Measurements from ENCODE around the gene CDK7.
"Not testable (repeated sequence)": the region's sequence is repeated elsewhere in the genome, so short reads cannot be mapped to it uniquely, and the experiment has no call there.

The CDK7 gene

DNA sequence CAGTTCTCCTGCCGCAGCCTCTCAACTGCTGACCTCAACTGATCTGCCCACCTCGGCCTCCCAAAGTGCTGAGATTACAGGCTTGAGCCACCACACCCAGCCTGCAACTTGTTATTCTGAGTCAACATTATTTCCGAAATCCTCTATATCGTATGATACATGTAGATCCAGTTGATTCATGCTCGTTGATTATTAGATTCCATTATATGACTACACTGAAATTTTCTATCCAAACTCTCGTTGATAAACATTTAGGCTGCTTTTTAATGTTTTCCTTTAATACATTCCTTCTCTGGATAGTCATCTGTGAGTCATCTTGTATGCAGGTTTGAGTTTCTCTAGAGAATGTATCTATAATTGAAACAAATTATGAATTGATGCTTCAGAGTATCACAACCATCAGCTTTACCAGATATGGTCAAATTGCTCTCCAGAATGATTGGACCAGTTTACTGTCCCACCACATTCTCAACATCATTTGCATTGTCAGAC lies 4.1 kb downstream of the CDK7 start:
- no peak for DNase-seq

DNA sequence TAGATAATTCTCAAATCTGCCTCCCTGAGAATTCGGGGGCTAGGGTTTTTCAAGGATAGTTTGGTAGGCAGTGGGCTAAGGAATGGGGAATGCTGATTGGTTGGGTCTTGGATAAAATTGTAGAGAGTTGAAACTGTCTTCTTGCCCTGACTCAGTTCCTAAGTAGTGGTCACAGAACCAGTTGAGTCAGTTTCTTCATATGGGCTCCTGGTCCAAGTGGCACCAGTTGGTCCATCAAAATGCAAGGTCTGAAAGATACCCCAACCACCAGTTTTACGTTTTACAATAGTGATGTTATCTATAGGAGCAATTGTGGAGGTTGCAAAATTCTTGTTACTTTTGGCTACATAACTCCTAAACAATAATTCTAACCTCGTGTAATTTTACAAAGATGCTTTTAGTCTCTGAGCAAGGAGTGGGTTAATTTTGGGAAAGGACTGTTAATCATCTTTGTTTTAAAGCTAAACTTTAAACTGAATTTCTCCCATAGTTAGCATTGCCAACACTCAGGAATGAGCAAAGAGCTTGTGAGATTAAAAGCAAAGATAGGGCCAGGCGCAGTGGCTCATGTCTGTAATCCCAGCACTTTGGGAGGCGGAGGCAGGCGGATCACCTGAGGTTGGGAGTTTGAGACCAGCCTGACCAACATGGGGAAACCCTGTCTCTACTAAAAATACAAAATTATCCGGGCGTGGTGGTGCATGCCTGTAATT lies 7.7 kb downstream of the CDK7 start:
- DNase-seq: no peak

DNA sequence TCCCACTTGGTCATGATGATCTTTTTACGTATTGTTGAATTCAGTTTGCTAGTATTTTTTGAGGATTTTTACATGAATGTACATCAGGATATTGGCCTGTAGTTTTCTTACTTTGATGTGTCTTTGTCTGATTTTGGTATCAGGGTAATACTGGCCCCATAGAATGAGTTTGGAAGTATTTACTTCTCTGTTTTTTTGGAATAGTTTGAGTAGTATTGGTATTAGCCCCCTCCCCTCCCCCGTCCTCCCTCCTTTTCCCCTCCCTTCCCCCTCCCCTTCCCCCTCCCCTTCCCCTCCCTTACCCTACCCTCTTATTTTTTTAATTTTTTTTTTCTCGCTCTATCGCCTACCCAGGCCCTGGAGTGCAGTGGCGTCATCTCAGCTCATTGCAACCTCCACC lies 10.3 kb downstream of the CDK7 start:
- no peak for DNase-seq

DNA sequence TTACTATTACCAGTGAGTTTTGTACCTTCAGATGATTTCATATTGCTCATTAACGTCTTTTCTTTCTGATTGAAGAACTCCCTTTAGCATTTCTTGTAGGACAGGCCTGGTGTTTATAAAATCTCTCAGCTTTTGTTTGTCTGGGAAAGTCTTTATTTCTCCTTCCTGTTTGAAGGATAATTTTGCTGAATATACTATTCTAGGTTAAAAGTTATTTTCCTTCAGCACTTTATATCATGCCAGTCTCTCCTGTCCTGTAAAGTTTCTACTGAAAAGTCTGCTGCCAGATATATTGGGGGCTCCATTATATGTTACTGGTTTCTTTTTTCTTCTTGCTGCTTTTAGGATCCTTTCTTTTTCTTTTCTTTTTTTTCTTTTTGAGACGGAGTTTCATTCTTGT lies 13.3 kb downstream of the CDK7 start:
- no peak for DNase-seq

DNA sequence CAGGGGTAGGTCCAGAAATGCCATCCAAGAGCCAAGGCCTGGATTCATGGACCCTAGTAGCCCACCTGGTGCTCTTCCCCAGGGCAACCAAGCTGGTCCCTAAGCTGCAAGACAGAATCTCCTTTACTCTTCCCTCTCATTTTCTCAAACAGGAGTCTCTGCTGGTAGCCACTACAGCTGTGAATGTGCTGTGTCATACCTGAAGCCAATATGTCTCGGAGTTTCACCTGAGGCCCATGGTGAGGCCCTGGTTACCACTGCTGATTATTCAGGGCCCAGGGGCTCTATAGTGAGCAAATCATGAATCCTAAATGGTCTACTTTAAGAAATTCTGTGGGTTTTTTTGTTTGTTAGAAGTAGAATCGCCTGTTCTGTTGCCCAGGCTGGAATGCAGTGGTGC lies 15.9 kb downstream of the CDK7 start:
- DNase-seq: no peak

DNA sequence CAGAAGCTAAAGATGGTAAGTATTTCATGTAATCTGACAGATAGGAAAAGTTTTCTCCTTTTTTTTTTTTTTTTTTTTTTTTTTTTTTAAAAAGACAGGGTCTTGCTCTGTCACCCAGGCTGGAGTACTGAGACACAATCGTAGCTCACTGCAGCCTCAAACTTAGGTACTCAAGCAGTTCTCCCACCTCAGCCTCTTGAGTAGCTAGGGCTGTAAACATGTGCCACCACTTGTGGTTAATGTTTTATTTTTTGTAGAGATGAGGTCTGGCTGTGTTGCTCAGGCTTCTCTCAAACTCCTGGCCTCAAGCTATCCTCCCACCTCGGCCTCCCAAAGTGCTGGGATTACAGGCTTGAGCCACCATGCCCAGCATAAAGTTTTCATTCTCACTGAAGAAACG lies 17.8 kb downstream of the CDK7 start:
- no peak for DNase-seq

DNA sequence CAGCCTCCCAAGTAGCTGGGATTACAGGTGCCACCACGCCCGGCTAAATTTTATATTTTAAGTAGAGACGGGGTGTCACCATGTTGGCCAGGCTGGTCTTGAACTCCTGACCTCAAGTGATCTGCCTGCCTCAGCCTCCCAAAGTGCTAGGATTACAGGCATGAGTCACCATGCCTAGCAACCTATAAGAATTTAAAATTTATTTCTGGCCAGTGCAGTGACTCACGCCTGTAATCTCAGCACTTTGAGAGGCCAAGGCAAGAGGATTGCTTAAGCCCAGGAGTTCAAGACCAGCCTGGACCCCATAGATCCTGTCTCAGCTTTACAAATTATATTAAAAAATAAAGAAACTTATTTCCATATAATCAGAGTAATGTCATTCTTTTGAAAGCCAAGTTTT lies 21.3 kb downstream of the CDK7 start:
- DNase-seq: not testable (repeated sequence)

DNA sequence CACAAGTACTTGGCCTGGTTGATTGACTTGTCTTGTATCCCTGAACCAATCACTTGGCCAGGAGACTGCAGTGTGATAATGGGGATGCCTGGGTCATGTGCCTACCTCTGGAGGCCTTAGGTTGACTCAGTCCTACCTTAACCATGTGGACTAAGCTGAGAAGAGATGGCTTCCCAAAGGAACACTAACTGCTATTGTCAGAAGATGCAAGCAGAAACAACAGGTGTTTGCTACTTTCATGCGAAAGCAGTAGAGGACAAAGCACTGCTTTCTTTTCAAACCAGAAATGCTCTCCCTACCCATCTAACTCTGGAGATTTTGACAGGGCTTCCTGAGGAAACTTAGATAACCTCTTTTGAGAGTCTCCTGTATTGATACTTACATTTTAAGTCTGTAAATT lies 22.9 kb downstream of the CDK7 start:
- no peak for DNase-seq

DNA sequence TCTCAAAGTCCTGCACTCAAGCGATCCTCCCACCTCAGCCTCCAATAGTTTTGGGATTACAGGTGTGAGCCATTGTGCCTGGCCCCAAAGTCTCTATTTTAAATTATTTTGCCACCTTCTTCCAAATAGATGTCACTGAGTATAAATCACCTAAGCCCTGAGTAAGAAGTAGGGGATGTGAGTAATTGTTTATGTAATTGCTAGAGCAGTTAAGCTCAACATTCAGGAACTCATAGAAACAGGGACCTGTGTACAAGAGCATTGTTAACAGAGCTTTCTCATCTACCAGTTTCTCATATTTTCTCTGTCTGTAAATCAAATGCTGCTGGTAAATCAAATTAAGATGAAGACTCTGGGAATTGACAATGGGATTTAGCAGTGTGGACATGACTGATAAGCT lies 26.3 kb downstream of the CDK7 start:
- DNase-seq: no peak

DNA sequence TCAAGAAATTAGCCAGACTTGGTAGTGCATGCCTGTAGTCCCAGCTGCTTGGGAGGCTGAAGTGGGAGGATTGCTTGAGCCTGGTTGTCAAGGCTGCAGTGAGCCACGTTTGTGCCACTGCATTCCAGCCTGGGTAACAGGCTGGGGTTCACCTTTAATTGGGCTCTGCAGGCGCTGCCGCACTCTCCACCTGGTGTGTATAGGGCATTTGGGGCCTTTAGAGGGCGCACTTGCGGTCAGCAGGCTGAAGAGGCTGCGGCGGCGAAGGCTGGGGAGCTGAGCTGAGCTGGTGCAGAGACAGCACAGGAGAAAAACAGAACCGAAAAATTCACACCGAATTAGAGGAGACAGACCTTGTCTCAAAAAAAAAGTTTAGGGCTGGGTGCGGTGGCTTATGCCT lies 31.2 kb downstream of the CDK7 start:
- DNase-seq: no peak

DNA sequence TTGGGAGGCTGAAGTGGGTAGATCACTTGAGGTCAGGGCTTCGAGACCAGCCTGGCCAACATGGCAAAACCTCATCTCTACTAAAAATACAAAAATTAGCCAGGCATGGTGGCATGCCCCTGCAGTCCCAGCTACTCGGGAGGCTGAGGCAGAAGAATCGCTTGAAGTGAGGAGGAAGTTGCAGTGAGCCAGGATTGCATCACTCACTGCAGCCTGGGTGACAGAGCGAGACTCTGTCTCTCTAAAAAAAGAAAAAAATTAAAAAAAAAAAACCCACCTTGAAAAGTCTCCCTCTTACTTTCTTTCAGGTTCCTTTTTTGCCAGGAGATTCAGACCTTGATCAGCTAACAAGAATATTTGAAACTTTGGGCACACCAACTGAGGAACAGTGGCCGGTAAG lies 34.2 kb downstream of the CDK7 start:
- DNase-seq: no peak

DNA sequence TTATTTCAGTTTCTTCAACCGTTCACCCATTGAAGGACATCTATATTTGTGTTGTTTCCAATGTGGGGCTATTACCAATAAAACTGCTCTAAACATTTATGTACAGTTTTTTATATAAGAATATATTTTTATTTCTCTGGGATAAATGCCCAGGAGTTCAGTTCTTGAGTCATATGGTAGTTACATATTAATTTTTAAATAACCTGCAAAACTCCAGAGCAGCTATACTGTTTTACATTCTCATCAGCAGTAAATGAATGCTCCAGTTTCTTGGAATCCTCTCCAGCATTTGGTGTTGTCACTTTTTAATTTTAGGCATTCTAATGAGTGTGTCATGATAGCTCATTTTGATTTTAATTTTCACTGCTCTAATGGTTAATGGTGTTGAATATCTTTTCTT lies 36.2 kb downstream of the CDK7 start:
- no peak for DNase-seq

DNA sequence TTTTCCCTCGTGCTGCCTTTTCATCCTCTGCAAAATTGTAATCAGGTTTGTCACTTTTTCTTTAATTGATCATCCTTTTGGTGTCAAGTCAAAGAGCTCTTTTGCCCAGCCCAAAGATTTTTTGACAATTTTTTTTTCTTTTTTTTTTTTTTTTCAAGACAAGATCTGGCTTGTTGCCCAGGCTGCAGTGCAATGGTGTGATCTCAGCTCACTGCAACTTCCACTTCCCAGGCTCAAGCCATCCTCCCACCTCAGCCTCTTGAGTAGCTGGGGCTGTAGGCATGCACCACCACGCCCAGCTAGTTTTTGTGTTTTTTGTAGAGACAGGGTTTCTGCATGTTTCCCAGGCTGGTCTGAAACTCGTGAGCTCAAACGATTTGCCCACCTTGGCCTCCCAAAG lies 36.7 kb downstream of the CDK7 start:
- no peak for DNase-seq

DNA sequence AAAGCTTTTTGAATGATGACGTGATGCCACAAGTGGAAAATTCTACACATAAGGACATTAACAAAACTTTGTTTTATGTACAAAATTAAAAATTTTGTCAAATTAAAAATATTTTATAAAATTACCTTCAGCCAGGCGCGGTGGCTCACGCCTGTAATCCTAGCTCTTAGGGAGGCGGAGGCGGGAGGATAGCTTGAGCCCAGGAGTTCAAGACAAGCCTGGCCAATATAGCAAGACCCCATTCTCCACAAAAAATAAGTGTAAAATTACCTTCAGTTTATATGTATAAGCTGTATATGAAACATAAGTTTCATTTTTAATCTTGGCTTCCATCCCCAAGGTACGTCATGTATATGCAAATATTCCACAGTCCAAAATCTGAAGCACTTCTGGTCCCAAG lies 40.9 kb downstream of the CDK7 start:
- DNase-seq: no peak

DNA sequence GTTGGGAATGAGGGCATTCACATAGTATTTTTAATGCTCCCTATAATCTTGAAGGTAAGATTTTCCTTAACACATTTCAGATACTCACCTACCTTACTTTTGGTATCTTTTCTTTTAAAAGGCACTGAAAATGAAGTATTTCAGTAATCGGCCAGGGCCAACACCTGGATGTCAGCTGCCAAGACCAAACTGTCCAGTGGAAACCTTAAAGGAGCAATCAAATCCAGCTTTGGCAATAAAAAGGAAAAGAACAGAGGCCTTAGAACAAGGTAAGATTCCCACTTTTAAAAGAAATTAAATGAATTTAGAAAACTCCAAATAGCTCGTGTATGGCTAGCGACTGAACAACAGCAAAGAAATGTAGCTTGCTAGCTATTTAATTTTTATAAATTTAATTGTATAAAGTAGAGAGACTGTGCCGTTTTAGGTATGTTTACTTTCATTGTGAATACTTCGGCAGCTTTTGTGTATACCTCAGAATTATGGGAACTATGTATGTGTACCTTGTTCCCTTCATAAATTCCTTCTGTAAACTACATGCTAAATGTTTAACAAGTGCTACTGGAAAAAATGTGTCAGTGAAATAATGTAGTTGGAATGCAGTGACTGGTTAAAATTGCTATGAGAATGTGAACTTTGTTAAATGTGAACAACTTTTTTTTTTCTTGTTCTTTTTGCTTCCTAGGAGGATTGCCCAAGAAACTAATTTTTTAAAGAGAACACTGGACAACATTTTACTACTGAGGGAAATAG lies 41.9 kb downstream of the CDK7 start:
- DNase-seq: no peak

DNA sequence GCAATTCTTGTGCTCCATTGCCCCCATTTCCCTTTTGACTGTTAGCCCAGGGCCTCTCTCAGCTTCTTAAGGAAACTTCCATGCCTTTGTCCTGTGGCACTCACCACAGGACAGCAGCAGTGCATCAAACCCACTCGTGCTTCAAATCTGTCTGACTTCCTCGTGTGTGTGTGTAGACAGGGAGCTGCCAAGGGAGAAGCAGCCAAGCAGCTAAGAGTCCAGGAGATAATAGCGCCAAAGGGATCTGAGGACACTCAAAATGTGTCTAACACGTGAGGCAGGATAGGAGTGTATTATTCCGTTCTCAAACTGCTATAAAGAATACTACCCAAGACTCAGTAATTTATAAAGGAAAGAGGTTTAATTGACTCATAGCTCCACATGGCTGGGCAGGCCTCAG lies 44.8 kb downstream of the CDK7 start:
- no peak for DNase-seq

DNA sequence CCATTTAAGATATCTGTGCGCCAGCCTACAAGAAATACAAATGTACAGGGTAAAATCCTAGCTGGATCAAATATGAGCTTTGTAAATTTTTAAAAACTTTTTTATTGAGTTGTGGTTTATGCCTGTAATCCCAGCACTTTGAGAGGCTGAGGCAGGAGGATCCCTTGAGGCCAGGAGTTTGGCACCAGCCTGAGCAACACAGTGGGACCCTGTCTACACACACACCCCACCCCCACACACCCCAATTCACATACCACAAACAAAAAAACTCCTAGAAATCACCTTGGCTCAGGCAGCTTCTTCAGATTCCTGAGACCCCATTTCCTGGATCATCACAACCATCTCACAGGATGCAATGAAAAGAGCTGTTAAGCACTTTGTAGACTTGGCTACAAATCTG lies 46.4 kb downstream of the CDK7 start:
- DNase-seq: no peak

DNA sequence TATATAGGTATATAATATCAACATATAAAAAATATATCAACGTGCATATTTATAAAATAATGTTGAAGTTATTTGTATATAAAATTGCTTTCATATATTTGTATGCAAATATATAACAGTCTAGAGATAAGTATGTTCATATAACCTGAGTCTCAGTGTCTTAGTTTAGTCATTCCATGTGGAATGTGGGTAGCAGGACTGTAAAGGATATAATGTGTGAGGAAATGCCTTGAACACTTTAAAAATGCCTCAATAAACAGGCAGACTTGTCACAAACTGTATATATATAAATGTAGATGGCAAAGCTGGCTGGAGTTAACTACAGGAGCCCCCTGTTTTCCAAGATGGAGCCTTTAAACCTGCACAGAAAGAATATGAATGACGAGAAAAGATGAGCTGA lies 49.5 kb downstream of the CDK7 start:
- no peak for DNase-seq

DNA sequence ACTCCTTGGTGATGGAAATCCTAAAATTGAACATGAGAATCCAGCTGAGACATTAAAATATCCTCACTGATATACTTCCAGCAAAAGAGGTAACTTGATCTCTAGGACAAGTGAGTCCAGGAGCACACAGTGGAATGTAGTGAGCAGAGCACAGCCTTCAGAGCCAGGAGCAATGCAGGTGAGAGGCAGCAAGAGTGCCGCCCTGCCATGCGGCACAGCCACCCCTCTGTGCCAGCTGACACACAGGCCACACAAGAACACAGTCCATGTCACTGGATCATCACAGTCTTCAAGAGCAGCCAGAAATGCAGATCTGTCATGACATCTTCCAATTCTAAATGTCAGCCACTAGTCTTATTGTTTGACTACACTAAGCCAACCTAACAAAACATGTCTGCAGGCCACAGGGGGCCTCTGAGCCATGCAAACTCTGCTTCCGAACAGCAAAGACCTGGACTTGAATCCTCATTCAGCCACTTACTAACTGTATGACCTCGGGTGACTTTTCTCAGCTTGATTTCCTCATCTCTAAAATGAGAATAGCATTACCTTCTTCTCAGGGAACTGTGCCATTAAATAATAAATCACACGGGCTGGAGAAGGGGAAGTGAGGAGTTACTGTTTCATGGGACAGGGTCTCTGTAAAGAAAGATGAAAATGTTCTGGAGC lies 50.9 kb downstream of the CDK7 start:
- no peak for DNase-seq

DNA sequence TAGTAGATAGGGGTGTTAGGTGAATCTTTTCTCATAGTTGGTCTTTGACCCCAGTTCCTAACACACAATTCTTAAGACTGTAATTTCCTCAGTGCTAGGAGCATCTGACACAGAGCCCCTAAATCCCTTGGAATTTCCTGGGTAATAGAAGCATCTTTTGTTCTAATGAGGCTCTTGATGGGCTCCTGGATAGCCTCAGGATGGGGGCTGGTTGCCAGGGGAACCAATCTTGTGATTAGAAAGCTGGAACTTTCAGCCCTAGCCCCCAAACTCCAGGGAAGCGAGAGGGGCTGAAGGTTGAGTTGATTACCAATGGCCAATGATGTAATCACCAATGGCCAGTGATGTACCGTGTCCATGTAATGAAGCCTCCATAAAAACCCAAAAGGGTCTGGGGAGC lies 53.4 kb downstream of the CDK7 start:
- no peak for DNase-seq

DNA sequence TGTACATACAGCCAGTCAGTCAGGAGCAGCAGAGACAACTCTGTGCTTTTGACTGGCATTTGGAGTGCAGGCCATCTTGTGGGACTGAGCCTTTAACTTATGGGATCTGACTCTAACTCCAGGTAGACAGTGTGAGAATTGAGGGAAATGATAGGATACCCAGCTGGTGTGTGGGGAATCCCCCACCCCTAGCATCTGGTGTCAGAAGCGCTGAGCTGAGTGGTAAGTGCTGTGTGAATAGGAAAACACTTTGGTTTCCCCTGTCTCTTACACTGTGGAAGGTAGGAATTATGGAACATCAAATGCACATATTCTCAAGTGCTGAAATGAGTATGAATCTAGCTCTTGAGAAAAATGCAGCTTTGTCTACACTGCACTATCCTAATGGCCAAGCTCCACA lies 54.0 kb downstream of the CDK7 start:
- no peak for DNase-seq

DNA sequence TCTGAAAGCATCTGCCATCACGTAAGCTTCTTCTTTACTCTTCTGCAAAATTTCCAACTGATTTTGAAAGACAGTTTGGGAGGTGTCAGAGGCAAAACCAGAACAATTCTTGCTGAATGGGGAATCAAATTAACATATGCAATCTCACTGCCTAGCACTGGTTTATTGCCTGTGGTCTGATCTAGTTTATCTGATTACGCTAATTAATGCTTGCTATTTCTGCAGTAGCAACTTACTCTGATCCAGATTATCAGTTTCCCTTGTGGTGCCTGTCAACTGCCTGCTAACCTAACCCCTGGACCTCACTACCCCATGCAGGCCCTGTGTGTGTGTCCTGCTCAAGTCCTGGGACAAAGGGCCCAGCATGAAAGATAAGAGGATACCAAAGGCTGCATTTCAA lies 57.6 kb downstream of the CDK7 start:
- DNase-seq: no peak

DNA sequence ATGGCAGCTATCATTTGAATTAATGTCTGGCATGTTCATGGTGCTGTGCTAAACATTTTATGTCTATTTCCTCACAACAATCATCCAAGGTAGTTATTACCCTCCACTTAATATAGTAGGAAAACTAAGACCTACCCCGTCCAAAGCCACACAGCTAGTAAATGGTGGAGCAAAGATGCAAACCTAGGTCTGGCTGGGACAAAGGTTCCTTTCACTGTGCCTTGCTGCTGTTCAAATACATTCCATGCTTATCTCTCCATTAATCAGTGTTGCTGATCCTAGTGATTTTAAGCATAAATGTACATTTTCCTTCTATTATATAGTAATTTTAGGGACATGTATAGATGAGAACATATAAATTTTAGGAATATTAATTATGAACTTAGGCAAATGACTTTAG lies 59.2 kb downstream of the CDK7 start:
- DNase-seq: no peak

DNA sequence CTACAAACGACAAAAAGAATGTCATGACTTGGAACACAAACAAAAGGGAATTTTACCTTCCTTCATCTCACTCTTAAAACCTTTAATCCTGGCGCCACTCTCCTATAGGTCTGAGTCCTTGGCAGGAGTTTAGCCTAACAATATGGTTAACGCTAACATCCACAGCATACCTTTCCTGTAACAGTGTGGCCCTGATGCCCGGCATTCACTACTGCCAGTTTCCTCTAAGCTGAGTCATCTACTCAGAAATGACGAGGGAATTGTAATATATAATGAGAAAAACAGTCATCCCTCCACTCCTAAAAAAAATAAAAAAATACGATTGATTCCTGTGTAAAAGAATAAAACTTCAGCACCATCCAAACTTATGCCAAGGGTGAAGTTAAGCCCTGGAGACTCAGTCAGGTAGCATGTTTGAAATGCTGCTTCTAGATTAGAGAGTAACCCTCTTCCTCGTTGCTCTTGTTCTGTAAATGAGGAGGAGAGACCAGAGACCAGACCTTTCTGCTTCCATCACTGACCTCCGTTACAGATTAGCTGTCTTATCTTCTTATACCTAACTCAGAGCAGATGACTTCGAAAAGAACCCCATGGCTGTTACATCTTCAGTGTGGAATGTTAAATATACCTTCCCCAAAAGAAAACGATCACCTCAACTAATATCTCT lies 60.5 kb downstream of the CDK7 start:
- no peak for DNase-seq

Measured in SHP77 treated with DMSO at 0.1 percent for 48 hours (cell line).